ENCODE measurements around the gene ZSCAN26.

ZSCAN26 gene

DNA sequence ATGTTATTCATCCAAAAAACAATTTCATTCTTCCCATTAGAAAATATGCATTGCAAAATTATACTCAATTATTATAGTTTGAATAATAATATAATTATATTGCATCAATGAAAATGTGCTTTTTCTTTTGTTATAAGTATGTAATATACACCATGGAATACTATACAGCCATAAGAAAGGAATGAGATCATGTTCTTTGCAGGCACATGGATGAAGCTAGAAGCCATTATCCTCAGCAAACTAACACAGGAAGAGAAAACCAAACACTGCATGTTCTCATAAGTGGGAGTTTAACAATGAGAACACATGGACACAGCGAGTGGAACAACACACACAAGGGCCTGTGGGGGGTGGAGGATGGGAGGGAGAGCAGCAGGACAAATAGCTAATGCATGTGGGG lies 9.9 kb upstream of the ZSCAN26 start:
- DNase-seq (ENCODE audit: low spot score): no peak
- Histone ChIP-seq H3K4ac (ENCODE audit: low read length) (no peak overlapping the region), H3K18ac (ENCODE audit: low read length) (no peak overlapping the region), H2BK12ac (ENCODE audit: low read length) (no peak overlapping the region), H2BK120ac (ENCODE audit: low read depth, low read length) (no peak overlapping the region), H2AFZ (ENCODE audit: low read length) (no peak overlapping the region), H3K4me3 (ENCODE audit: low read length in 2 of 2) (no peak overlapping the region), H2BK5ac (ENCODE audit: low read length) (no peak overlapping the region), H3K4me2 (ENCODE audit: insufficient read depth, low read length, poor library complexity, severe bottlenecking) (no peak overlapping the region), H3K4me1 (ENCODE audit: control insufficient read depth in 2 of 2, insufficient read depth in 1 of 2, low read depth in 1 of 2, low read length in 2 of 2) (peaks cover 3% of the 10 kb centered on the region in 2 donors), H3K23ac (ENCODE audit: low read depth, low read length, poor library complexity) (no peak overlapping the region), H3K27me3 (ENCODE audit: control insufficient read depth in 3 of 3, insufficient read depth in 3 of 3, low read depth in 1 of 3, low read length in 3 of 3) (peaks cover 0 to 4% (median 0%) of the 10 kb centered on the region in 3 experiments), H3K36me3 (replicated peaks in 1 of 2; ENCODE audit: control insufficient read depth in 2 of 2, insufficient read depth in 2 of 2, low read length in 2 of 2) (no peaks in the 10 kb centered on the region), H3K27ac (replicated peaks; ENCODE audit: low read length) (no peak overlapping the region), H3K9me3 (replicated peaks in 1 of 2; ENCODE audit: control insufficient read depth in 2 of 2, insufficient read depth in 1 of 2, low read depth in 1 of 2, low read length in 2 of 2) (peaks cover 0 to 3% of the 10 kb centered on the region in 2 donors), H2AK5ac (ENCODE audit: low read depth, low read length) (no peak overlapping the region), H2BK15ac (ENCODE audit: low read length) (no peak overlapping the region), H3K79me1 (ENCODE audit: low read depth, low read length) (no peaks in the 10 kb centered on the region), H3K9ac (ENCODE audit: low read depth, low read length, poor library complexity) (no peak overlapping the region), H4K8ac (ENCODE audit: low read depth, low read length) (no peak overlapping the region), H3K14ac (ENCODE audit: low read length) (no peak overlapping the region), H4K91ac (ENCODE audit: low read depth, low read length, poor library complexity) (no peak overlapping the region)
- no CpG with 5 or more reads among the region's 1 CpG for WGBS, 2 donors (ENCODE audit: extremely low coverage in 2 of 2, insufficient read length in 2 of 2, insufficient replicate concordance in 1 of 2)

GRCh38 chr6:28258877-28259777 lies 7.8 kb upstream of the ZSCAN26 start, which contains the start of gene NKAPL:
TSS of gene NKAPL (plus strand) at chr6:28259297. CDS start at chr6:28259372, 75 bp downstream.
- WGBS, 2 donors (ENCODE audit: extremely low coverage in 2 of 2, insufficient read length in 2 of 2, insufficient replicate concordance in 1 of 2): no CpG with 5 or more reads among the region's 58 CpGs
- no peak for DNase-seq (ENCODE audit: low spot score)
- no peak within 1 kb of the TSS for H3K4me3 ChIP-seq (ENCODE audit: low read length in 2 of 2)

GRCh38 chr6:28263922-28264321 lies 3.0 kb upstream of the ZSCAN26 start:
- H3K14ac ChIP-seq (ENCODE audit: low read length): no peak overlapping the region
- H3K4me2 ChIP-seq (ENCODE audit: insufficient read depth, low read length, poor library complexity, severe bottlenecking): no peak overlapping the region
- H2BK12ac ChIP-seq (ENCODE audit: low read length): no peak overlapping the region
- peaks cover 0 to 13% (median 0%) of the 10 kb centered on the region in 3 experiments for H3K27me3 ChIP-seq (ENCODE audit: control insufficient read depth in 3 of 3, insufficient read depth in 3 of 3, low read depth in 1 of 3, low read length in 3 of 3)
- no peaks in the 10 kb centered on the region for H3K79me1 ChIP-seq (ENCODE audit: low read depth, low read length)
- no peak overlapping the region for H3K18ac ChIP-seq (ENCODE audit: low read length)
- no peaks in the 10 kb centered on the region for H3K36me3 ChIP-seq (replicated peaks in 1 of 2; ENCODE audit: control insufficient read depth in 2 of 2, insufficient read depth in 2 of 2, low read length in 2 of 2)
- no peak overlapping the region for H3K4ac ChIP-seq (ENCODE audit: low read length)
- H2AK5ac ChIP-seq (ENCODE audit: low read depth, low read length): no peak overlapping the region
- H3K9me3 ChIP-seq (replicated peaks in 1 of 2; ENCODE audit: control insufficient read depth in 2 of 2, insufficient read depth in 1 of 2, low read depth in 1 of 2, low read length in 2 of 2): peaks cover 0 to 3% of the 10 kb centered on the region in 2 donors
- no peak overlapping the region for H3K4me3 ChIP-seq (ENCODE audit: low read length in 2 of 2)
- DNase-seq (ENCODE audit: low spot score): no peak
- no peak overlapping the region for H2BK120ac ChIP-seq (ENCODE audit: low read depth, low read length)
- H4K8ac ChIP-seq (ENCODE audit: low read depth, low read length): no peak overlapping the region
- no peak overlapping the region for H3K9ac ChIP-seq (ENCODE audit: low read depth, low read length, poor library complexity)
- H3K23ac ChIP-seq (ENCODE audit: low read depth, low read length, poor library complexity): no peak overlapping the region
- no peak overlapping the region for H2AFZ ChIP-seq (ENCODE audit: low read length)
- peaks cover 0 to 2% of the 10 kb centered on the region in 2 donors for H3K4me1 ChIP-seq (ENCODE audit: control insufficient read depth in 2 of 2, insufficient read depth in 1 of 2, low read depth in 1 of 2, low read length in 2 of 2)
- no peak overlapping the region for H2BK5ac ChIP-seq (ENCODE audit: low read length)
- WGBS, 2 donors (ENCODE audit: extremely low coverage in 2 of 2, insufficient read length in 2 of 2, insufficient replicate concordance in 1 of 2): no CpG with 5 or more reads among the region's 2 CpGs
- H2BK15ac ChIP-seq (ENCODE audit: low read length): no peak overlapping the region
- no peak overlapping the region for H3K27ac ChIP-seq (replicated peaks; ENCODE audit: low read length)
- no peak overlapping the region for H4K91ac ChIP-seq (ENCODE audit: low read depth, low read length, poor library complexity)

More at GRCh38 chr6:28258877-28259777, 7.8 kb upstream of the ZSCAN26 start, which contains the start of gene NKAPL:
- Histone ChIP-seq H3K18ac (ENCODE audit: low read length) (no peak within 1 kb of the TSS), H4K91ac (ENCODE audit: low read depth, low read length, poor library complexity) (no peak within 1 kb of the TSS), H3K36me3 (replicated peaks in 1 of 2; ENCODE audit: control insufficient read depth in 2 of 2, insufficient read depth in 2 of 2, low read length in 2 of 2) (no peaks in the 10 kb centered on the region), H3K14ac (ENCODE audit: low read length) (no peak within 1 kb of the TSS), H3K4ac (ENCODE audit: low read length) (peak within 1 kb of the TSS; percentile 53), H2BK5ac (ENCODE audit: low read length) (no peak within 1 kb of the TSS), H4K8ac (ENCODE audit: low read depth, low read length) (no peak within 1 kb of the TSS), H2BK15ac (ENCODE audit: low read length) (no peak within 1 kb of the TSS), H2AK5ac (ENCODE audit: low read depth, low read length) (peak within 1 kb of the TSS; percentile 36), H3K23ac (ENCODE audit: low read depth, low read length, poor library complexity) (no peak within 1 kb of the TSS), H2AFZ (ENCODE audit: low read length) (no peak within 1 kb of the TSS), H3K4me1 (ENCODE audit: control insufficient read depth in 2 of 2, insufficient read depth in 1 of 2, low read depth in 1 of 2, low read length in 2 of 2) (no peaks in the 10 kb centered on the region), H2BK120ac (ENCODE audit: low read depth, low read length) (no peak within 1 kb of the TSS), H3K9me3 (replicated peaks in 1 of 2; ENCODE audit: control insufficient read depth in 2 of 2, insufficient read depth in 1 of 2, low read depth in 1 of 2, low read length in 2 of 2) (peaks cover 0 to 3% of the 10 kb centered on the region in 2 donors), H3K27me3 (ENCODE audit: control insufficient read depth in 3 of 3, insufficient read depth in 3 of 3, low read depth in 1 of 3, low read length in 3 of 3) (peaks cover 0 to 13% (median 0%) of the 10 kb centered on the region in 3 experiments), H3K9ac (ENCODE audit: low read depth, low read length, poor library complexity) (no peak within 1 kb of the TSS), H3K27ac (replicated peaks; ENCODE audit: low read length) (no peak within 1 kb of the TSS), H3K4me2 (ENCODE audit: insufficient read depth, low read length, poor library complexity, severe bottlenecking) (no peak within 1 kb of the TSS), H3K79me1 (ENCODE audit: low read depth, low read length) (no peaks in the 10 kb centered on the region), H2BK12ac (ENCODE audit: low read length) (no peak within 1 kb of the TSS)

DNA sequence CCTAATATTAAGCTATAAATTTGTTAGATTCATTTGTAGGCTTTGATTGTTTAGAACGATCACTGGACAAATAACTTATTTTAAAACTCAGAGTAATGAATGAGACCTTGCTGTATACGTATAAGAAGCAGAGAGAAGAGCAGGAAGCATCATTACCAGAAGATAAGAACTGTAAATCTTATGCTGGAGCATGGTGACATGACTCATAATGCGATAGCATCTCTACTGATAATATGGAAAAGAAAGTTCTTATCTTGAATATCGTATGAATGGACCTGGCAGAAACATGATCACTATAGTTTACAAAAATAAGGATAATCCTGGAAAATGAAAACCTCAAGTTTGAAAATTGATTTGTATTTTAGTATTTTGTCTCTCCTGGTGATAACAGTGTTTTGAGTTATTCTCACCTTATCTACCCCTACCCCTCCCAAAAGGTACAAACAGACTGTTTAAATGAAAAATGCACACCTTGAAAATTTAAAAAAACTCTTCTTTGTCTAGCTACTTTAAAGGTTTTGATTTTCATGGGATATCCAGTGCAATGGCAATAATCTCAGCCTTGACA lies 2.0 kb upstream of the ZSCAN26 start:
- DNase-seq (ENCODE audit: low spot score): no peak
- no peak overlapping the region for H2BK5ac ChIP-seq (ENCODE audit: low read length)
- H3K4me3 ChIP-seq (ENCODE audit: low read length in 2 of 2): no peak overlapping the region
- H4K91ac ChIP-seq (ENCODE audit: low read depth, low read length, poor library complexity): no peak overlapping the region
- no peak overlapping the region for H3K14ac ChIP-seq (ENCODE audit: low read length)
- H3K18ac ChIP-seq (ENCODE audit: low read length): no peak overlapping the region
- H3K4ac ChIP-seq (ENCODE audit: low read length): no peak overlapping the region
- WGBS, 2 donors (ENCODE audit: extremely low coverage in 2 of 2, insufficient read length in 2 of 2, insufficient replicate concordance in 1 of 2): no CpG with 5 or more reads among the region's 4 CpGs
- no peak overlapping the region for H2AK5ac ChIP-seq (ENCODE audit: low read depth, low read length)
- H3K27ac ChIP-seq (replicated peaks; ENCODE audit: low read length): no peak overlapping the region
- no peak overlapping the region for H2AFZ ChIP-seq (ENCODE audit: low read length)
- H2BK120ac ChIP-seq (ENCODE audit: low read depth, low read length): no peak overlapping the region
- H3K36me3 ChIP-seq (replicated peaks in 1 of 2; ENCODE audit: control insufficient read depth in 2 of 2, insufficient read depth in 2 of 2, low read length in 2 of 2): no peaks in the 10 kb centered on the region
- H2BK15ac ChIP-seq (ENCODE audit: low read length): no peak overlapping the region
- H3K23ac ChIP-seq (ENCODE audit: low read depth, low read length, poor library complexity): no peak overlapping the region
- peaks cover 0 to 13% (median 0%) of the 10 kb centered on the region in 3 experiments for H3K27me3 ChIP-seq (ENCODE audit: control insufficient read depth in 3 of 3, insufficient read depth in 3 of 3, low read depth in 1 of 3, low read length in 3 of 3)
- H4K8ac ChIP-seq (ENCODE audit: low read depth, low read length): no peak overlapping the region
- peaks cover 0 to 2% of the 10 kb centered on the region in 2 donors for H3K4me1 ChIP-seq (ENCODE audit: control insufficient read depth in 2 of 2, insufficient read depth in 1 of 2, low read depth in 1 of 2, low read length in 2 of 2)
- no peak overlapping the region for H3K9ac ChIP-seq (ENCODE audit: low read depth, low read length, poor library complexity)
- H2BK12ac ChIP-seq (ENCODE audit: low read length): no peak overlapping the region
- H3K9me3 ChIP-seq (replicated peaks in 1 of 2; ENCODE audit: control insufficient read depth in 2 of 2, insufficient read depth in 1 of 2, low read depth in 1 of 2, low read length in 2 of 2): peaks cover 0 to 3% of the 10 kb centered on the region in 2 donors
- H3K79me1 ChIP-seq (ENCODE audit: low read depth, low read length): no peaks in the 10 kb centered on the region
- H3K4me2 ChIP-seq (ENCODE audit: insufficient read depth, low read length, poor library complexity, severe bottlenecking): no peak overlapping the region

Measured in neuronal stem cell (in vitro differentiated cells).